ENCODE data around the gene URAD. TPM values are rescaled to one million over a fixed set of nuclear protein-coding genes. Genes with fewer than 3 reads are reported as not detected.

URAD gene
- total RNA-seq, 1 donor: not detected

GRCh38 chr13:27929868-27930267 is 58.6 kb downstream of the URAD start:
- DNase-seq (ENCODE audit: low read depth): no peak
- no peak for TF ChIP-seq CTCF (IDR thresholded peaks at IDR 0.05; ENCODE audit: insufficient read depth, low read depth, low read length)
- no peak overlapping the region for H3K4me3 ChIP-seq (ENCODE audit: low read depth, low read length)

- H3K4me3 ChIP-seq (ENCODE audit: low read depth, low read length): no peak overlapping the region
- DNase-seq (ENCODE audit: low read depth): no peak
- no peak for TF ChIP-seq CTCF (IDR thresholded peaks at IDR 0.05; ENCODE audit: insufficient read depth, low read depth, low read length)
Measured at GRCh38 chr13:27928805-27929753, 59.4 kb downstream of the URAD start.

GRCh38 chr13:27928353-27928804 is 60.1 kb downstream of the URAD start:
- DNase-seq (ENCODE audit: low read depth): no peak
- no peak overlapping the region for H3K4me3 ChIP-seq (ENCODE audit: low read depth, low read length)
- no peak for TF ChIP-seq CTCF (IDR thresholded peaks at IDR 0.05; ENCODE audit: insufficient read depth, low read depth, low read length)

Small RNA genes within 50 kb of the gene (small RNA-seq; reads per million reads assigned to genes)
- gene ATP5F1EP2 (not detected), gene RN7SL272P (not detected)

Other genes starting within 250 kb of the URAD start
- gene GSX1, start 196.2 kb downstream of the URAD start, total RNA-seq: not detected in 2 replicates
- gene PDX1, start 68.7 kb downstream of the URAD start, total RNA-seq: not detected in 2 replicates
- gene CDX2, start 19.4 kb downstream of the URAD start, total RNA-seq: not detected in 2 replicates
- gene FLT3, start 111.9 kb upstream of the URAD start, total RNA-seq: not detected in 2 replicates
- gene PAN3, start 149.9 kb upstream of the URAD start, total RNA-seq: 19.0 and 19.9 TPM in 2 replicates